ENCODE measurements around the gene CD59. TPM values are rescaled to one million over a fixed set of nuclear protein-coding genes. Genes with fewer than 3 reads are reported as not detected.
"Not testable (repeated sequence)": the region's sequence is repeated elsewhere in the genome, so short reads cannot be mapped to it uniquely, and the experiment has no call there.

Gene CD59
- total RNA-seq, 1 donor: 345 TPM

DNA sequence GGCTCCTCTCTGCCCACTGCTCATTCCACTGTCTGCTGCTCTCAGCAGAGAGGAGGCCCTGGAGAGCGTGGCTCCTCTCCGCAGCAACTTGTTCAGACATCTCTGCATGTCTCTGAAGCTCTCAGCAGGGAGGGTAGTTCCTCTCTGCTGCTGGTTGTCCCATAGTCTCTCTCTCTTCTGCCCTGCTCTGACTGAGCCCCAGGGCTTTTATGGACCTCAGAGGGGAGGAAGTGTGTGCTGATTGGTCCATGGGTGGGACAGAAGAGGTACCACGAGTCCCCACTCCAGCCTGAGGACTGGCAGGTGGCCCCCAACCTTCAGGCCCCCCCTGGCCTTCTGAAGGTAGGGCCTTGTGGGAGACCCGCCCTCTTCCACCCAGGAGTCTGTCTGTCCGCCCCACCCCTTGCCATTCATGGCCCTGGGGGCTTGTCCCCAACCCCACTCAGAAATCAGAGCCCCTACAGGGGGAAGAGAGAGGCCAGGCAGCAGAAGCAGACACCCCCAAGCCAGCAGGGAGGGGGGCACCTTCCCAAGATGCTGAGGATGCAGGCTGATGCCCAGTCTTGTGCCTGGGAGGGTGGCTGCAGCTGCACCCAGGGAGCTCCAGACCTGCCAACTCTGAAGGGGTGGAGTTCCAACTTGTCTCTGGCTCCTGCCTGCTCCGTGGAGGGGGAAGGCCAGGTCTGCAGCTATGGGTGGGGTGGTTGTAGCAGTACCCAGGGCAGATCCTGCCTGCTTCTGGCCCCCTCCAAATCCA is 70.7 kb downstream of the CD59 start:
- Histone ChIP-seq H3K4me2 (ENCODE audit: insufficient read depth, low read length) (no peak overlapping the region), H3K79me2 (ENCODE audit: insufficient read depth, low read length) (no peaks in the 10 kb centered on the region), H2AFZ (ENCODE audit: low read length) (no peak overlapping the region), H3K27ac (ENCODE audit: low read depth, low read length) (no peak overlapping the region), H3K4me1 (ENCODE audit: insufficient read depth, low read length) (peaks cover 9% of the 10 kb centered on the region), H4K20me1 (ENCODE audit: insufficient read depth, low read length) (no peaks in the 10 kb centered on the region), H3K36me3 (ENCODE audit: insufficient read depth, low read length) (peaks cover 2% of the 10 kb centered on the region), H3K4me3 (ENCODE audit: insufficient read depth, low read length) (no peak overlapping the region), H3K27me3 (ENCODE audit: insufficient read depth, low read length) (no peaks in the 10 kb centered on the region), H3K9me3 (ENCODE audit: low read depth, low read length) (no peaks in the 10 kb centered on the region)
- DNase-seq (ENCODE audit: insufficient read length, low spot score, missing footprints): no peak
- TF ChIP-seq, protein P1, sequence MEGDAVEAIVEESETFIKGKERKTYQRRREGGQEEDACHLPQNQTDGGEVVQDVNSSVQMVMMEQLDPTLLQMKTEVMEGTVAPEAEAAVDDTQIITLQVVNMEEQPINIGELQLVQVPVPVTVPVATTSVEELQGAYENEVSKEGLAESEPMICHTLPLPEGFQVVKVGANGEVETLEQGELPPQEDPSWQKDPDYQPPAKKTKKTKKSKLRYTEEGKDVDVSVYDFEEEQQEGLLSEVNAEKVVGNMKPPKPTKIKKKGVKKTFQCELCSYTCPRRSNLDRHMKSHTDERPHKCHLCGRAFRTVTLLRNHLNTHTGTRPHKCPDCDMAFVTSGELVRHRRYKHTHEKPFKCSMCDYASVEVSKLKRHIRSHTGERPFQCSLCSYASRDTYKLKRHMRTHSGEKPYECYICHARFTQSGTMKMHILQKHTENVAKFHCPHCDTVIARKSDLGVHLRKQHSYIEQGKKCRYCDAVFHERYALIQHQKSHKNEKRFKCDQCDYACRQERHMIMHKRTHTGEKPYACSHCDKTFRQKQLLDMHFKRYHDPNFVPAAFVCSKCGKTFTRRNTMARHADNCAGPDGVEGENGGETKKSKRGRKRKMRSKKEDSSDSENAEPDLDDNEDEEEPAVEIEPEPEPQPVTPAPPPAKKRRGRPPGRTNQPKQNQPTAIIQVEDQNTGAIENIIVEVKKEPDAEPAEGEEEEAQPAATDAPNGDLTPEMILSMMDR (IDR thresholded peaks at IDR 0.05; ENCODE audit: extremely low read depth, low read depth, low read length): no peak

DNA sequence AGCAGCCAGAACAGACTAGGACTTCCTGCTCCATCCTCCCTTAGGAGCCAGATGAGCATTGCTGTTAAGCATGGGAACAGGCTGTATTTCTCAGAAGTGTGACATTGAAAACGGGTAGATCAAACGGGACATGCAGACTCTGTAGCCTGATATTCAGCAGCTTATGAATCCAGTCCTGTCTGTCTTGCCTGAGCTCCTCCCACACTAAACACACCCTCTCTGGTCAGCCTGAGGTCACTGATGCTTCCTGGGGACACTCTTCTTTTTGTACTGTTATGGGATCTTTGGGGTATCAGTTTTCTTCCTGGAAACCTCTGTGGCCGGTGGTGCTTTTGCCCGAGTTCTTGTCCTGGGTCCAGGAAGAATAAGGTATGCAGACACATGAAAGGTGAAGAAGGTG is 71.4 kb downstream of the CD59 start:
- Histone ChIP-seq H3K9me3 (ENCODE audit: low read depth, low read length) (no peaks in the 10 kb centered on the region), H2AFZ (ENCODE audit: low read length) (no peak overlapping the region), H3K27me3 (ENCODE audit: insufficient read depth, low read length) (no peaks in the 10 kb centered on the region)

DNA sequence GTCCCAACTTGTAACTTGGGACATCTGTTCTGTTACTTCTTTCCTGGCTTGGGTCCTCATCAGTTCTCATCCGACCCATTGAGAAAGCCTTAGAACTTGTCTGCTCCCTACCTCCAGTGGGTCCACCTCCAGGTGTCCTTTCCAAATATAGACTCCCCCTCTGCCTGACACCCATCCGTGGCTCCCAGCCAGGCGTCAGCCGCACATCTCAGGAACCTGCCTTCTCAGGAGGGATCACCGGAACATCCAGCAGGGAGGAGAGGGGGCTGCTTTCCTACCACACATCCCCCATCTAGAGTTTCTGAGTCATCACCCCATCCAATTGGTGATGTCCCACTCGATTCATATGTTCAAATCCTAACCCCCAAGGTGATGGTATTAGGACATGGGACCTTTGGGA is 72.1 kb downstream of the CD59 start:
- no peaks in the 10 kb centered on the region for H3K27me3 ChIP-seq (ENCODE audit: insufficient read depth, low read length)
- no peak overlapping the region for H3K4me2 ChIP-seq (ENCODE audit: insufficient read depth, low read length)
- H3K36me3 ChIP-seq (ENCODE audit: insufficient read depth, low read length): peaks cover 2% of the 10 kb centered on the region
- no peaks in the 10 kb centered on the region for H3K9me3 ChIP-seq (ENCODE audit: low read depth, low read length)
- H4K20me1 ChIP-seq (ENCODE audit: insufficient read depth, low read length): no peaks in the 10 kb centered on the region
- H3K4me1 ChIP-seq (ENCODE audit: insufficient read depth, low read length): no peaks in the 10 kb centered on the region
- no peaks in the 10 kb centered on the region for H3K79me2 ChIP-seq (ENCODE audit: insufficient read depth, low read length)
- H2AFZ ChIP-seq (ENCODE audit: low read length): no peak overlapping the region
- TF ChIP-seq, protein P1 (IDR thresholded peaks at IDR 0.05; ENCODE audit: extremely low read depth, low read depth, low read length): no peak
- H3K27ac ChIP-seq (ENCODE audit: low read depth, low read length): no peak overlapping the region
- DNase-seq (ENCODE audit: insufficient read length, low spot score, missing footprints): no peak
- no peak overlapping the region for H3K4me3 ChIP-seq (ENCODE audit: insufficient read depth, low read length)

More for the DNA sequence above, 71.4 kb downstream of the CD59 start:
- DNase-seq (ENCODE audit: insufficient read length, low spot score, missing footprints): no peak
- Histone ChIP-seq H3K4me1 (ENCODE audit: insufficient read depth, low read length) (peaks cover 2% of the 10 kb centered on the region), H3K4me3 (ENCODE audit: insufficient read depth, low read length) (no peak overlapping the region), H3K79me2 (ENCODE audit: insufficient read depth, low read length) (no peaks in the 10 kb centered on the region), H3K27ac (ENCODE audit: low read depth, low read length) (no peak overlapping the region), H3K4me2 (ENCODE audit: insufficient read depth, low read length) (no peak overlapping the region), H4K20me1 (ENCODE audit: insufficient read depth, low read length) (no peaks in the 10 kb centered on the region), H3K36me3 (ENCODE audit: insufficient read depth, low read length) (peaks cover 2% of the 10 kb centered on the region)
- TF ChIP-seq, protein P1 (IDR thresholded peaks at IDR 0.05; ENCODE audit: extremely low read depth, low read depth, low read length): no peak

GRCh38 chr11:33663121-33663520 is 73.1 kb downstream of the CD59 start:
- H3K4me1 ChIP-seq (ENCODE audit: insufficient read depth, low read length): no peaks in the 10 kb centered on the region
- H3K9me3 ChIP-seq (ENCODE audit: low read depth, low read length): no peaks in the 10 kb centered on the region
- H3K27me3 ChIP-seq (ENCODE audit: insufficient read depth, low read length): no peaks in the 10 kb centered on the region
- peaks cover 2% of the 10 kb centered on the region for H3K36me3 ChIP-seq (ENCODE audit: insufficient read depth, low read length)
- no peak overlapping the region for H3K4me2 ChIP-seq (ENCODE audit: insufficient read depth, low read length)
- no peak overlapping the region for H3K4me3 ChIP-seq (ENCODE audit: insufficient read depth, low read length)
- TF ChIP-seq, protein P1 (IDR thresholded peaks at IDR 0.05; ENCODE audit: extremely low read depth, low read depth, low read length): no peak
- H4K20me1 ChIP-seq (ENCODE audit: insufficient read depth, low read length): no peaks in the 10 kb centered on the region
- DNase-seq (ENCODE audit: insufficient read length, low spot score, missing footprints): no peak
- H3K79me2 ChIP-seq (ENCODE audit: insufficient read depth, low read length): no peaks in the 10 kb centered on the region
- H2AFZ ChIP-seq (ENCODE audit: low read length): no peak overlapping the region
- H3K27ac ChIP-seq (ENCODE audit: low read depth, low read length): no peak overlapping the region

DNA sequence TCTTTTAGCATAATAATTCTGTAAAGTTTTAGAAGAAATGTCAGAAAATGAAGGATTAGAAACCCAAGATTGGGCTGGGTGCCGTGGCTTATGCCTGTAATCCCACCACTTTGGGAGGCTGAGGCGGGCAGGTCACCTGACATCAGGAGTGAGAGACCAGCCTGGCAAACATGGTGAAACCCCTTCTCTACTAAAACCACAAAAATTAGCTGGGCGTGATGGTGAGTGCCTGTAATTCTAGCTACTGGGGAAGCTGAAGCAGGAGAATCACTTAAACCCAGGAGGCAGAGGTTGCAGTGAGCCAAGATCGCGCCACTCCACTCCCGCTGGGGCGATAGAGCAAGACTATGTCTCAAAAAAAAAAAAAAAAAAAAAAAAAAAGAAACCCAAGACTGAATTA is 74.7 kb downstream of the CD59 start:
- H4K20me1 ChIP-seq (ENCODE audit: insufficient read depth, low read length); H2AFZ ChIP-seq (ENCODE audit: low read length); DNase-seq (ENCODE audit: insufficient read length, low spot score, missing footprints); H3K27me3 ChIP-seq (ENCODE audit: insufficient read depth, low read length); H3K4me2 ChIP-seq (ENCODE audit: insufficient read depth, low read length); H3K79me2 ChIP-seq (ENCODE audit: insufficient read depth, low read length); H3K4me3 ChIP-seq (ENCODE audit: insufficient read depth, low read length); H3K4me1 ChIP-seq (ENCODE audit: insufficient read depth, low read length); H3K27ac ChIP-seq (ENCODE audit: low read depth, low read length); H3K36me3 ChIP-seq (ENCODE audit: insufficient read depth, low read length); H3K9me3 ChIP-seq (ENCODE audit: low read depth, low read length): not testable (repeated sequence)
